DOHH2 (cell line): Measurements from ENCODE around the gene COL18A1.

ENCODE experiments used
- H3F3A ChIP-seq: fragments of 200-600 bp; sonication (generic), shearing (Covaris generic); 2 replicates; pipeline ENCODE4 v1.6.0; 2016; ENCODE audit warnings: antibody characterized with exemption, mild to moderate bottlenecking; ENCODE audit not compliant: control insufficient read depth, insufficient read depth
- H3K27ac ChIP-seq: fragments of 200-600 bp; sonication (generic); 2 replicates; pipeline ENCODE4 v1.5.1; 2014; ENCODE audit warnings: low read depth, mild to moderate bottlenecking, low read length, moderate library complexity
- H3K27me3 ChIP-seq: fragments of 200-600 bp; sonication (generic); 2 replicates; pipeline ENCODE4 v1.6.1; 2014; ENCODE audit warnings: mild to moderate bottlenecking, low read length, mixed read lengths; ENCODE audit not compliant: control insufficient read depth
- H3K36me3 ChIP-seq: fragments of 200-600 bp; sonication (generic); 2 replicates; pipeline ENCODE4 v1.6.1; 2014; ENCODE audit warnings: mild to moderate bottlenecking, low read length, moderate library complexity, mixed read lengths; ENCODE audit not compliant: control insufficient read depth
- H3K4me1 ChIP-seq: fragments of 200-600 bp; sonication (generic); 2 replicates; pipeline ENCODE4 v1.6.1; 2014; ENCODE audit warnings: mild to moderate bottlenecking, low read length, mixed read lengths; ENCODE audit not compliant: control insufficient read depth
- H3K4me2 ChIP-seq: fragments of 200-600 bp; sonication (generic); 2 replicates; pipeline ENCODE4 v1.6.0; 2014; ENCODE audit warnings: mild to moderate bottlenecking, low read length, moderate library complexity
- H3K4me3 ChIP-seq: fragments of 200-600 bp; sonication (generic); 2 replicates; pipeline ENCODE4 v1.5.1; 2014; ENCODE audit warnings: mild to moderate bottlenecking, low read length, mixed read lengths
- H3K79me2 ChIP-seq: fragments of 200-600 bp; sonication (generic); 2 replicates; pipeline ENCODE4 v1.6.1; 2014; ENCODE audit warnings: mild to moderate bottlenecking, low read length, mixed read lengths; ENCODE audit not compliant: control insufficient read depth
- H3K9me2 ChIP-seq: fragments of 200-600 bp; sonication (generic); replicated peaks from 2 replicates; pipeline ENCODE4 v1.6.1; 2014; ENCODE audit warnings: mild to moderate bottlenecking, low read length, mixed read lengths; ENCODE audit not compliant: control insufficient read depth
- H3K9me3 ChIP-seq: fragments of 200-600 bp; sonication (generic); 2 replicates; pipeline ENCODE4 v1.6.1; 2014; ENCODE audit warnings: antibody characterized with exemption, low read length, mixed read lengths; ENCODE audit not compliant: control insufficient read depth, insufficient read depth
- H4K20me1 ChIP-seq: fragments of 200-600 bp; sonication (generic); 2 replicates; pipeline ENCODE4 v1.6.0; 2014; ENCODE audit warnings: low read depth, mild to moderate bottlenecking, antibody characterized with exemption, low read length, moderate library complexity; ENCODE audit not compliant: control insufficient read depth, insufficient read depth
- EZH2phosphoT487 ChIP-seq: fragments of 200-600 bp; sonication (generic); IDR thresholded peaks from 2 replicates; pipeline ENCODE4 v1.6.1; 2017; ENCODE audit warnings: borderline replicate concordance, mild to moderate bottlenecking, antibody characterized with exemption, low read length, moderate library complexity, mixed read lengths
- TF ChIP-seq, protein P1 (sequence below): fragments of 200-600 bp; sonication (generic); IDR thresholded peaks from one replicate; pipeline ENCODE4 v1.5.1; 2014; ENCODE audit warnings: antibody characterized with exemption, mild to moderate bottlenecking, low read depth, low read length; ENCODE audit not compliant: poor library complexity, severe bottlenecking

COL18A1 gene

DNA sequence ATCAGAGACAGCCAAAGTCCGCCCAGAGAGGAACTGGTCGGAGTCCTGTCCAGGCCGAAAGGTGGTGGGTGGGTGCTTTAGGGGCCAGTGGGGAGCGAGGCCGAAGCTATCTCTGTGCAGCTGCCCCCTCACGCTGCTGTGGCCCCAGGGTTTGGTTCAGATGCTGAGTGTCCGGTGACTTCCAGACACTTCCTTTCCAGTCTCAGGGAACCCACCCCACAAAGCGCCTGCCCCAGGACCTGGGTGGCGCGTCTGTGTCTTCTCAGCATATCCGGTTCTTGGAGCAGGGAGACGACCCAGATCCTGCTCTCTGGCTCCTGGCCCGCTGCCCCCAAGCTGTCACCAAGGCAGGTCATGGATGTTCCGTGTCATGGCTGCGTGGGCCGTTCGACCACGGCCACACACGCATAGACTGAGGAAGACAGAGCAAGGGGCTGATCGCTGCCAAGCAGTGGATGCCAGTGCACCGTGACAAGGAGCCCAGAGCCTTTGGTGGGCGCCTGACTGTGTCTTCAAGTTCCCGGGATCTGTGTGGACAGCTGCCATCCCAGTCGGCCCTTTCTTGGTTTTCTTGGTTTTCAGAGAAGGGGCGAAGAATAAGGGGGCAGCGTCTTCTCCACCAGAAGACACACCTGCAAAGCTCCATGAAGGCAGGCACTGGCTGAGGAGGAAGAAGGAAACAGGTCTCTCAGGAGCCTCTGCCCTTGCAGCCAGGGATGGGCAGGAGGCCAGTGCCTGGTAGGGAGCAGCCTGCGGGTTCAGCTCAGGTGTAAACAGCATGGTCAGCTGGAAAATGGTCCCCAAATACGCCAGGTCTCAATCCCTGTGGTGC, 22.9 kb upstream of the COL18A1 start:
- H3K9me3 ChIP-seq: no peaks in the 10 kb centered on the region
- H3K4me2 ChIP-seq: no peak overlapping the region
- H3K9me2 ChIP-seq: no peaks in the 10 kb centered on the region

DNA sequence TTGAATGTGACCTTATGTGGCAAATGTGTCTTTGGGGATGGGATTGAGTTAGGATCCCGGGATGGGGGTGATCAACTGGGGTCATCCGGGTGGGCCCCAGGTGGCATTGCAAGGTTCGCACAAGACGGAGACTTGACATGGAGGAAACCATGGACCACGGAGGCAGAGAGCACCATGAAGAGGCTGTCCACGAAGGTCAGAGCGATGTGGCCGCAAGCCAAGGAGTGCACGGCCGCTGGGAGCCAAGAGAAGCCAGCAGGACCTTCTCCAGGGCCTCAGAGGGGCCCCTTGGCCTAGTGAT, 22.3 kb upstream of the COL18A1 start:
- no peaks in the 10 kb centered on the region for H4K20me1 ChIP-seq
- no peak overlapping the region for H3K27ac ChIP-seq
- no peaks in the 10 kb centered on the region for H3K9me3 ChIP-seq
- H3K4me1 ChIP-seq: no peaks in the 10 kb centered on the region
- no peaks in the 10 kb centered on the region for H3F3A ChIP-seq
- TF ChIP-seq, protein P1, sequence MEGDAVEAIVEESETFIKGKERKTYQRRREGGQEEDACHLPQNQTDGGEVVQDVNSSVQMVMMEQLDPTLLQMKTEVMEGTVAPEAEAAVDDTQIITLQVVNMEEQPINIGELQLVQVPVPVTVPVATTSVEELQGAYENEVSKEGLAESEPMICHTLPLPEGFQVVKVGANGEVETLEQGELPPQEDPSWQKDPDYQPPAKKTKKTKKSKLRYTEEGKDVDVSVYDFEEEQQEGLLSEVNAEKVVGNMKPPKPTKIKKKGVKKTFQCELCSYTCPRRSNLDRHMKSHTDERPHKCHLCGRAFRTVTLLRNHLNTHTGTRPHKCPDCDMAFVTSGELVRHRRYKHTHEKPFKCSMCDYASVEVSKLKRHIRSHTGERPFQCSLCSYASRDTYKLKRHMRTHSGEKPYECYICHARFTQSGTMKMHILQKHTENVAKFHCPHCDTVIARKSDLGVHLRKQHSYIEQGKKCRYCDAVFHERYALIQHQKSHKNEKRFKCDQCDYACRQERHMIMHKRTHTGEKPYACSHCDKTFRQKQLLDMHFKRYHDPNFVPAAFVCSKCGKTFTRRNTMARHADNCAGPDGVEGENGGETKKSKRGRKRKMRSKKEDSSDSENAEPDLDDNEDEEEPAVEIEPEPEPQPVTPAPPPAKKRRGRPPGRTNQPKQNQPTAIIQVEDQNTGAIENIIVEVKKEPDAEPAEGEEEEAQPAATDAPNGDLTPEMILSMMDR: no peak
- no peak for TF ChIP-seq EZH2phosphoT487
- no peak overlapping the region for H3K4me3 ChIP-seq
- H3K79me2 ChIP-seq: no peaks in the 10 kb centered on the region
- H3K36me3 ChIP-seq: no peaks in the 10 kb centered on the region
- H3K4me2 ChIP-seq: no peak overlapping the region
- H3K27me3 ChIP-seq: no peaks in the 10 kb centered on the region
- no peaks in the 10 kb centered on the region for H3K9me2 ChIP-seq

More for the DNA sequence above, 22.9 kb upstream of the COL18A1 start:
- Histone ChIP-seq H3K4me3 (no peak overlapping the region), H3K4me1 (no peaks in the 10 kb centered on the region), H3F3A (no peaks in the 10 kb centered on the region), H3K27ac (no peak overlapping the region), H3K36me3 (no peaks in the 10 kb centered on the region), H3K79me2 (no peaks in the 10 kb centered on the region), H3K27me3 (no peaks in the 10 kb centered on the region), H4K20me1 (no peaks in the 10 kb centered on the region)
- TF ChIP-seq, protein P1: no peak
- TF ChIP-seq EZH2phosphoT487: no peak

DNA sequence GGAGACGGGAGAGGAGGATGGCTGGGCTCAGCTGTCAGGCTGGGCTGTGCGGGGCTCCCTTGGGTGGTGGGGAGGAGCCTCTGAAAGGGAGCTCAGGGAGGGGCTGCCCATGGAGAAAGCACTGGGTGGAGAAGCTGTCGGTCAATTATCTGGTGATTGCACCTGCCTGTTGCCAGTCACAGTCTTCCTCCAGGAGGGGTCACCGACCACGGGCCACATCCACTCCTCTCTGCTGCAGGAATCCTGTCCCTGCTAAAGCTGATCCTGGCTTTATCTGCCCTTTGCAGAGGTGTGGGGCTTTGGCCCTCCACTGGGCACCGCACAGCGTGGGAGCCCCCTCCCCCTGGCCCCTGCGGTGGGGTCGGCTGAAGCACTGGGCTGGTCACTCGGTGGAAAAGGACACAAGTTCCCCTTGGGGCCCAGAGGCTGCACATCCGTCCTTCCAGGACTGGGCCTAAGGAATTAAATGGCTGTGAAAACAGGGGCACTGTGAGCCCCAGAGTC, 21.8 kb upstream of the COL18A1 start:
- Histone ChIP-seq H4K20me1 (no peaks in the 10 kb centered on the region), H3K27ac (no peak overlapping the region), H3K9me3 (no peaks in the 10 kb centered on the region), H3K4me3 (no peak overlapping the region), H3F3A (no peaks in the 10 kb centered on the region), H3K4me1 (no peaks in the 10 kb centered on the region), H3K36me3 (no peaks in the 10 kb centered on the region), H3K27me3 (no peaks in the 10 kb centered on the region), H3K9me2 (no peaks in the 10 kb centered on the region), H3K79me2 (no peaks in the 10 kb centered on the region), H3K4me2 (no peak overlapping the region)
- TF ChIP-seq, protein P1: no peak
- no peak for TF ChIP-seq EZH2phosphoT487
